Measurements from ENCODE around the gene SH2D6.
"Not testable (repeated sequence)": the region's sequence is repeated elsewhere in the genome, so short reads cannot be mapped to it uniquely, and the experiment has no call there.

The SH2D6 gene

DNA sequence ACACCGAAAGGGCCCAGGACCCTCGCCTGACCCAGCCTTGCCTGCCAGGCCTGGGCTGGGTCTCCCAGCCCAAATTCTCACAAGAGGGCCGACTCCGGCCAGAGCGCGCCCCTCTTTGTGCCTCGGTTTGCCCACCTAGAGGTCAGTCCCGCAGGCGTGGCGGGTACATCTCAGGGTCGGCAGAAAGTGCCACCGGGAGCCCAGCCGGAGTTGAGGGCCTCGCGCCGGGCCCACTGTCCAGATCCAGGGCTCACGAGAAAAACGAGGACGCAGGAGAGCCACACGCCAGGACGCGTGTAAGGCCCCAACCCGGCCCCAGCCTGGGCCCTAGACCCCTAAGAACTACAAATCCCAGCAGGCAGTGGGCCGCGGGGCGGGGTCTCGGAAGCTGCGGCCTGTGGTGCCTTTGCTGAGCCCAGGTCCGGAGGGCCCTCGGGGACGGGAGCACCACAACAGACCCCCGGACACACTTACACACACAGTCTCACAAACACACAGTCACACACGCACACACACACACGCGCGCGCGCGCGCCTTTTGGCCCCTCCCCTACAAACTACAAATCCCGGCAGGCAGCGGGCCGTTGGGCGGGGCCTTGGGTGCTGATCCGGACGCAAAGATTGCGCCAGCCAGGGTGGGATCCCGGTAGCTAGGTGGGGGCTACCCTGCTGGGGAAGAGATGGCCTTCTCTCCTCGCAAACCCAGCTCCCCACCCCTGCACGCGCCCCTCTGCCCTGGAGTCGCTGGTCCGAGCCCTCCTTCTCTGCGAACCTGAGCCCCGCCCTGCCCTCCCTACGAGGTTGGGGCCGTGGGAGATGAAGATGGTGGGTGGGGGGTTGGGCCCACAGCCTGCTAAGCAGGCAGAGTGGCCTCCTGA lies at the start of gene SH2D6:
SH2D6 (plus strand) TSS at position 583 of the 877 bp plus-strand sequence. CDS start 10,752 bp downstream, outside the sequence.
- DNase-seq = peak; percentile 79

DNA sequence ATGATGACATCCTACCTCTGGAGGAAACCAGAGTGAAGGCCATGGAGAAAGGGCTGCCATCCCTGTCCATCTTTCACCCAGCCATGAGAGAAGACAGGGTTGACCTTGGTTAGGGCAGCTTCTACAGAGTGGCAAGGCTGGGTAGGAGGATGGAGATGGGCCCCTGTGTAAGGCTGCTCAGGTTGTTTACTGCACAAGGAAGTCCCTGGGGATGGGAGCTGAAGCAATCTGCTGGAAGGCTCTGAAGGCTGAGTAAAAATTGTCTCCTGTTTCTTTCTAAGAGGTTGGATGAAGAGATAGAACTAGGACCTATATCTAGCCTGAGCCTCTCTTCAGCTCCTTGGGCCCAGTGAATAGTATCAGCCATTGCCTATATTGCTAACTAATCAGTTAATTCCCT lies 49.6 kb upstream of the SH2D6 start:
- DNase-seq = no peak

- DNase-seq = no peak
Observed at GRCh38 chr2:85369500-85369899, 49.0 kb upstream of the SH2D6 start.

DNA sequence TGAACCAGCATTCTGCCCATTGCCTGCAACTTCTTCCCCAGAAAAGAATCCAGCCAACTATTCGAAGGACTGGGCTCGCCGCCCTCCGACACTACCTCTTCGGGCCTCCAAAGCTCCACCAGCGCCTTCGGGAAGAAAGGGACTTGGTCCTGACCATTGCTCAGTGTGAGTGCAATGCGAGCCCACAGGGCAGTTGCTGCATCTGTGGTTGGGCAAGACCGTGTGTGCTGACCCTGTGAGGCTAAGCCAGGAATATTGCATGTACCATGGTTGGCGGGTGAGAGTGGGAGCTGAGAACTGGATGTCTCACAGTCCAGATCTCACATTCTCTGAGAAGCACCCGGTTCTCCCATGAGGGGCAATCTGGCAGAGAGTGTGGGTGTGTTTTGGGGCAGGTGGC lies 47.5 kb upstream of the SH2D6 start:
- DNase-seq = no peak

- no peak for DNase-seq
Observed at GRCh38 chr2:85376291-85377065, 42.0 kb upstream of the SH2D6 start.

DNA sequence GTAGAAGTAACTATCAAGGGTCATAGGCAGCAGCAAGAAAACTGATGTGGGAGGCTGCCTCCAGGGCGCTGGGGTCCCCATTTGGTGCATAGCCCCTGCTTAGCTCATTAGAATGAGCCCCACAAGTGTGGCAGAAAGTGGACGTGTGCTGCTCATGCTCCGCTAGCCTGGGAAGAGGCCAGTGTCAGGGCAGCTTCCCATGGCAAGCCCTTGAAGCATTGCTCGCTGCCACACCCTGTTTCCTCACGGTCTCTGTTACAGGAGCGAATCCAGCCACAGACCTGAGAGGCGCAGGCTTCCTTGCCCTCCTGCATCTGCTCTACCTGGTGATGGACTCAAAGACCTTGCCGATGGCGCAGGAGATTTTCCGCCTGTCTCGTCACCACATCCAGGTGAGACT lies 41.4 kb upstream of the SH2D6 start:
- no peak for DNase-seq

DNA sequence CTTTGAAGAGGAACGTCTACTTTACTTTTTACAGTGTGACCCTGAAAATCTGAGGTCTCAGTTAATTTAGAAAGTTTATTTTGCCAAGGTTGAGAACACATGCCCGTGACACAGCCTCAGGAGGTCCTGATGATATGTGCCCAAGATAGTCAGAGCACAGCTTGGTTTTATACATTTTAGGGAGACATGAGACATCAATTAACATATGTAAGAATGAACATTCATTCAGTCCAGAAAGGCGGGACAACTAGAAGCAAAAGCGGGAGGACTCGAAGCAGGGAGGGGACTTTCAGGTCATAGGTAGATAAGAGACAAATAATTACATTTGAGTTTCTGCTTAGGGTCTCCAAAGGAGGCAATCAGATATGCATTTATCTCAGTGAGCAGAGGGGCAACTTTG lies 40.3 kb upstream of the SH2D6 start:
- DNase-seq = no peak

GRCh38 chr2:85380048-85380447 lies 38.5 kb upstream of the SH2D6 start:
- DNase-seq = no peak

- not testable (repeated sequence) for DNase-seq
Observed at GRCh38 chr2:85383151-85383550, 35.4 kb upstream of the SH2D6 start.

DNA sequence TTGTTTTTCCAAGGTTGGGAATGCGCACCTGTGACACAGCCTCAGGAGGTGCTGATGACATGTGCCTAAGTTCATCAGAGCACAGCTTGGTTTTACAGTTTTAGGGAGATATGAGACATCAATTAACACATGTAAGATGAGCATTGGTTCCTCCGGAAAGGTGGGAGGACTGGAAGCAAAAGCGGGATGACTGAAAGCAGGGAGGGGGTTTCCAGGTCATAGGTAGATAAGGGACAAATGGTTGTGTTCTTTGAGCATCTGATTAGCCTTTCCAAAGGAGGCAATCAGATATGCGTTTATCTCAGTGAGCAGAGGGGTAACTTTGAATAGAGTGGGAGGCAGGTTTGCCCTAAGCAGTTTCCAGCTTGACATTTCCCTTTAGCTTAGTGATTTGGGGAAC lies 34.7 kb upstream of the SH2D6 start:
- DNase-seq = no peak

GRCh38 chr2:85385746-85386145 lies 32.8 kb upstream of the SH2D6 start:
- DNase-seq = no peak

- DNase-seq = no peak
Observed at GRCh38 chr2:85387754-85388153, 30.8 kb upstream of the SH2D6 start.

DNA sequence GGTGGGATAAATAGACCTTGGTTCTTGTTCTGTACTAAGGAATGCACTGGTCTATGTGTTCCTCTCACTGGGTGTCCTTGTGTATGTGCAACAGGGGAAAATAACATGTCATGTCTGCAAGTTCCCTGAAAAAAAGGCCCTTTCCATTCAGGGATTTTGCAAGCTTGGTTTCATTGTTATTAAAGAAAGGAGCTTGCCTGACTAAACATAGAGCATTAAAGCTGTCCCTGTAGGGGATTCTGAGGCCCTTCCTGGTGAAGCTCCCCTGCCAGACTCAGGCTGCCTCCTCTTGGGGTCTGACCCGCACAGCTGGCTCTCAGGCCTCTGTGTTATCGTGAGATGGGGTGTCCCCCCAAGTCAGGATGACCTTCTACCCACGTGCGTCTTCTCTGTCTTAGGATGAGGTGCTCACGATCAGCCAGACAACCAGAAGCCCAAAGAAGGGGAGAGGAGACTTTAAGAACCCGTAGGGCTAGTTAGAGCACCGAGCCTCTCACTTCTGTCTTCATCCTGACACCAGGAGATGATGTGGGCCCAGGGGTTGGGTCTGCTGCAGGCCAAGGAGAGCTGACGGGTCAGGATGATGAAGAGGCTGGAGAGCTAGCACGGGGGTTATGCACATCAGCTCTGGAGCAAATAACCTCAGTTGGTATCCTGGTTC lies 29.5 kb upstream of the SH2D6 start:
- DNase-seq = no peak

GRCh38 chr2:85390941-85391669 lies 27.4 kb upstream of the SH2D6 start:
- DNase-seq = peak; percentile 67

DNA sequence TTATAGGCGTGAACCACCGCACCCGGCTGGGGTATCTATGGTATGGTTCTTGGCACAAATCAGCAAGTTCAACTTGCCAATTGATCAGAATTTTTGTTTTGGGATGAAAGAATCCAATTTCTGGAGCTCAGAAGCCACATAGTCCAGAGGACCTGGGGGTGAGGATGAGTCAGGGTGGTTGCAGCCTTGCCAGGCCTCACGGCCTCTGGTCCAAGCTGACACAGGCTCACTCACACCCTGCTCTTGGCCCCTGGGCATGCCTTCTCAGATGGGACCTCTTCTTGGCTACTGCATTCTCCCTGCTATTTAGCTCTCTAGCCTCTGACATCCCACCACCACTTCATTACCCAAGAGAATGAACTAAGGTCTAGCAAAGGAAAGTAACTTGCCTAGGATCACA lies 24.7 kb upstream of the SH2D6 start:
- no peak for DNase-seq

DNA sequence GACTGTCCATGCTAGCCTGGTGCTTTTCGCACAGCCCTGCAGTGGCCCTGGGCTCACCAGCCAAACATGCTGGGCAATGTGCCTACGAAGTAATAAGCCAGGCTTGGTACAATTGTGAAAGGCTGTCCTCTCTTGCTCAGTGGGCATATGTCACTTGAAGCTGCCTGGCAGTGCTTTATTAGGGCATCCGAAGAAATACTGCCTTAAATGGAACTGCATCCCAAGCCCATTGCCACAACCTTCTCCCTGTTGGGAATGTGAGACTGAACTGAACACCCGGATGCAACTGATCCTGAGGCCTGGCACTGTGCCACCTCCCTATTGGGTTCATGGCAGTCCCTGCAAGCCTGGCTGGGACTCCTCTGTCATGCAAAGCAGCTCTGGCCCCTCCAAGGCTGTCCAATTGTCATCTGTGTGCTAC lies 24.2 kb upstream of the SH2D6 start:
- no peak for DNase-seq

GRCh38 chr2:85394976-85395375 lies 23.5 kb upstream of the SH2D6 start:
- DNase-seq = no peak

DNA sequence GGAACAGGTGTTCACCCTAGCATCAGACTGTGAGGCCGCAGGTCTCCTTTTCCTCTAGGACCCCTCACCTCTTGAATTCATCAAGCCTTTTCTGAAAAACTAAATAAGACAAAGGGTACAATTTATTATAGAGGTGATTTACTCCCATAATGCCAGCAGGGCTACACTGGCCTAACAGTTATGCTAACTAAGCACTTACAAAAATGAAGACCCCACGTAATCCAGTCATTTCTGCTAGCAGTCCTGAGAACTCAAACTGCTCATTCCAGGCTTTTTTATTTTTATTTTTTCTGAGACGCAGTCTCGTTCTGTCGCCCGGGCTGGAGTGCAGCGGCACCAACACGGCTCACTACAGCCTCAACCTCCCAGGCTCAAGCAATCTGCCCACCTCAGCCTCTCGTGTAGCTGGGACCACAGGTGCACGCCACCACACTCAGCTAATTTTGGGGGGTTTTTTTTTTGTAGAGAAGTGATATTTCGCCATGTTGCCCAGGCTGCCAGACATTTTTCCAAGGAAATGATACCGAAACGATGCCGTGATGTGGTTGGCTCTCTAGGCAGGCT lies 22.5 kb upstream of the SH2D6 start:
- no peak for DNase-seq

DNA sequence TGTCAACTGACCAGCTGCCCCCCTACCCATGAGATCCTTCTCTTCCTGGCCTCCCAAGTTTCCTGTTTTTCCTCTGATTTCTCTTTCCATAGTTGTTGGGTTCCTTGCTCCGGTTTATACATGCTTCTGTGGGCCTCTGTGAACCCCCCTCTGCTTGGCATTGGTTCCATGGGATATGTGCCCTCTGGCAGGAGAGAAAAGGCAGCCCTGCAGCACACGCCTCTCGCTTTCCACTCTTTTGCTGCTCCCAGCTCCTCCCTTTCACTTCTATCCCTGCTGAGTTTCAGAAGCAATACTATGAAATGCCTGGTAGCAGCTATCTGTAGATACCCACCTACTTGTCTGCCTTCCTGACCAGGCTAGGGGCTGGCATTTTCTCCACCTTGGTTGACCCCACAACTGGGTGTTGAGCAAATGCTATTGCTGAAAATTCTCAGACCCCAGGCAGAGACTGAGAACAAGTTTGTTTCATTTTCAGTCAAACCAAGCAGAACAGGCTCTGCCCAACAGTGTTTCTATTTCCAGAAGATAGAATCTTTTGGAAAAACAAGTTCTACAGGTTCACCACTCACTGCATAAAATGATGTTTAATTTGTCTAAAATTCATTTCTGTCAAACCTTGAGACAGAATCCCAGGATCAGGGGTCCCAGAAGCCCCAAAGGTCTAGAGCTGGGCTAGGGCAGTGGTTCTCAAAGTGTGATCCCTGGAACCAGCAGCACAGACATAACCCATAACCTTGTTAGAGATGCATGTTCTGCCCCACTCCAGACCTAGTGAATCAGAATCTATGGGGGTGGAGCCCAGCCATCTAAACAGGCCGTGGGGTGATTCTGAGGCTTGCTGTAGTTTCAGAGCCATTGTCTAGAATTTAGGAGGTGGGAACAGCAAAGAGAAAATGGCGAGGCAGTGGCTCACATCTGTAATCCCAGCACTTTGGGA lies 21.7 kb upstream of the SH2D6 start:
- no peak for DNase-seq

- DNase-seq = no peak
Observed at GRCh38 chr2:85397925-85398331, 20.6 kb upstream of the SH2D6 start.

All from CD4-positive, alpha-beta T cell treated with Interferon gamma for 1 hour (primary cell).